Fibroblast of the conjunctiva (primary cell): ENCODE results near the gene LBHD2.

Source experiments
- DNase-seq: peaks from one replicate; pipeline ENCODE4 v3.0.0-alpha.2; 2010; ENCODE audit warnings: low read depth

The LBHD2 gene

DNA sequence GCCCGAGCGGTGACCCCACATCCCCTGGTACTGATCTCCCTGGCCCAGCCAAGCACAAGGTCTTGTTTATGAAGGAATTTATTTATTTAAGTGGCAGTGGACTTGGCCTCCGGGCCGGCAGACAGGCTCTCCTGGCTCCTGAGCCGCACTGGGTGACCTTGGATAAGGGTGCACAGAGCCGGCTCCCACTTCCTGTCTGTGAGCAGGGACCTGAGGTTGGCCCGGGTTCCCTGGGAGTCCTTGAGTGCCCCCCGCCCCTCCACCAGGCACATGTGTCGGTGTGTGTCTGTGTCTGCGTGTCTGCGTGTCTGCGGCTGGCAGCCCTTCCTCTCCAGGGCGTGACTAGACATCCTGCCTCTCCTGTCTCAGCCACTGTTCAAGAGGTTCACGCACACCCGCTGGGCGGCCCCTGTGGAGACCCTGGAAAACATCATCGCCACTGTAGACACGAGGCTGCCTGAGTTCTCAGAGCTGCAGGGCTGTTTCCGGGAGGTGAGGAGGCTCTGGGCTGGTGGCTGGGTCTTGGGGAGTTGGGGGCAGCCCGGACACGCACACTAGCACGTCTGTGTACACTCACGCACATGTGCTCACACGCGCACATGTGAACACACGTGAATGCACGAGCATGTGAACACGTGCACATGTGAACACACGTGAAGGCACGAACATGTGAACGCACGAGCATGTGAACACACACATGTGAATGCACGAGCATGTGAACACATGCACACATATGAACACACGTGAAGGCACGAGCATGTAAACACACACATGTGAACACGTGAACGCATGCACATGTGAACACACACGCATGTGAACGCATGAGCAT, 48.6 kb downstream of the LBHD2 start:
- no peak for DNase-seq

DNA sequence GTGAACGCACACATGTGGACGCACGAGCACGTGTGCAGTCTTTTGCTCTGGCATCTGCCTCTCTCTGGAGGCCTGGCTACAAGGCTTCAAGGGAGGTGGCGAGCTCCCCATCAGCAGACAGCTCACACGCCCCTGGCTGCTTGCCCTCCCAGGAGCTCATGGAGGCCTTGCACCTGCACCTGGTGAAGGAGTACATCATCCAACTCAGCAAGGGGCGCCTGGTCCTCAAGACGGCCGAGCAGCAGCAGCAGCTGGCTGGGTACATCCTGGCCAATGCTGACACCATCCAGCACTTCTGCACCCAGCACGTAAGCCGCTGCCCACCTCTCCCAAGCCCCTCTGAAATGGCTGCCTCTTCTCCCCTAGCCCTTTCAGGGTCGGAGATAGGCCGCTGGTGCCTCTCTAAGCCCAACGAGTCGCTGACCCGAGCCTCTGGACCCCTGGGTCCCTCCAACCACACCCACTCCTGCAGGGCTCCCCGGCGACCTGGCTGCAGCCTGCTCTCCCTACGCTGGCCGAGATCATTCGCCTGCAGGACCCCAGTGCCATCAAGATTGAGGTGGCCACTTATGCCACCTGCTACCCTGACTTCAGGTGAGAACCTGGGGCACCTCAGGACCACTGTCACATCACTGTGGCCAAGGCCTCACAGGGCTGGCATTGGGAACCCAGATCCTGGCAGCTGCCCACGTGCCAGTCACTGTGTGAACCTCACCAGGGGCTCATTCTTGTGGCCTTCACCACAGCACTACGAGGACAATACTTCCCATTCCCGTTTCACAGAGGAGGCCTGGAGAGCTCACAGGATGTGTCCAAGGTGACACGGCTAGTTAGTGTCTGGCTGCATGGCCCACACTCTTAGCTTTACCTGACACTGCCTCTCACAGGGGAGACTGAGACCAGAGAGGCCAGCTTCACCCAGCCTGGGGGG, 49.5 kb downstream of the LBHD2 start:
- DNase-seq, result no peak

DNA sequence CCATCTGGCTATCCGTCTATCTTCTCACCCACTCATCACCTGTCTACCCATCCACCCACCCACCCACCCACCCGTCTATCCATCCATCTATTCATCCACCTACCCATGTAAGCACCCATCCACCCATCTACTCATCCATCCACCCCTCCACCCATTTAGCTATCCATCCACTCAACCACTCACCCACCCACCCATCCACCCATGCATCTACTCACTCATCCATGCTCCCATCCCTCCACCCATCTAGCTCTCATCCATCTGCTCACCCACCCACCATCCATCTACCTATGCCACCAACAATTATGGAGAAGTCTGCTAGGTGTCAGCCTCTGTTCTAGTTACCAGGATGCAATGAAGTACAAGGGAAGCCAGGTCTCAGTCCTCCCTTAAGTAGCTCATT, 50.4 kb downstream of the LBHD2 start:
- DNase-seq, result no peak

DNA sequence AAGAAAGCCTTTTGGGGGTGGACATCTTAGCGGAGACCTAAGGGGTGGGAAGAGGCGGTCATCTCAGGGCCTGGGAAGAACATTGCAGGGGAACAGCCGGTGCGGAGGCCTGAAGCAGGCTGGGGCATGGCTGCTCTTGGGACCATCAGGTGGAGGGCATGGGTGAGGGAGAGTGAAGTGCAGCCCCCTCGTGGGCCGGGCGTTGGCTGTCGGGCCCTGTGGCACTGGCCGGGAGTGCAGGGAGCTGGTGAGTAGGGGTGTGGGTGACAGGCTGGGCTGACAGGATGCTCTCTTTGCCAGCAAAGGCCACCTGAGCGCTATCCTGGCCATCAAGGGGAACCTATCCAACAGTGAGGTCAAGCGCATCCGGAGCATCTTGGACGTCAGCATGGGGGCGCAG, 50.9 kb downstream of the LBHD2 start:
- DNase-seq, result no peak

DNA sequence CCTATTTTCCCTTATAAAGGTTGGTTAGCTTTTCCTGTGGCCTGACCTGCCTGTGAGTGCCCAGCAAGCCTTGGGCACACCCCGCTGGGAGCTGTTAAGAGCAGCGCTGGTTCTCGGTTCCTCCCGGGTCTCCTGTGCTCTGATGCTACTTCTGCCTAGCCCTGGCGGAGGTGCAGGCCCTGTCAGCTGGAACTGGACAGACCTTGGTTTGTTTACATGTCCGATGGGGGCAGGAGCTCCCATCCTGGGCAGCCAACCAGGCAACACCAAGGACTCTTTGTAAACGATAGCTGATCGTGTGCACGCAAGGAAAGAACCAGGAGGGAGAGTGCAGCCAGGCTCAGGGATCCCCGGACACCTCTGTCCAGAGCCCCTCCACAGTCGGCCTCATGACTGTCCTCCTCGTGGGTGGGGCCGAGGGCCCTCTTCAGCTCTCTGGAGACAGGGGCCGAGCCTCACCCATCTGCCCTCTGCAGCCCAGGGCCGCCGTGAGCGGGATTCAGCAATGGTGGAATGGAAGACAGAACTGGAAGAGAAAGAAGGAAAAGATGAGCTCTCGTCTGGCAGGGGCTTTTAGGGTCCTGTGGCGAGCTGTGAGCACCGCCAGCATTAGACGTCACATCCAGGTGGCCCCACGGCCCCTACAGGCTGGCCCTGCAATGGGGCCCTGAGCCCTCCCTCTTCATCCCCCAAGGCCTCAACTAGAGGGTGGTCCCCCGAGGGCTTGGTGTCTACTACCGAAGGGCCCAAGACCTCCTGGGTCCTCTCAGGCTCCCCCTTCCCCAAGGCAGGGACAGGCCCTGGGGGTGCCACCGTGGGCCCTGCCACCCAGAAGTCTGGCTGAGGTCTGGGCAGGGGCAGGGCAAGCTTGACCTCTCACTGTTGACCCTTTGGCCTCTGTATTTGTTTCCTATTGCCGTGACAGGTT, 51.6 kb downstream of the LBHD2 start:
- DNase-seq, result no peak

DNA sequence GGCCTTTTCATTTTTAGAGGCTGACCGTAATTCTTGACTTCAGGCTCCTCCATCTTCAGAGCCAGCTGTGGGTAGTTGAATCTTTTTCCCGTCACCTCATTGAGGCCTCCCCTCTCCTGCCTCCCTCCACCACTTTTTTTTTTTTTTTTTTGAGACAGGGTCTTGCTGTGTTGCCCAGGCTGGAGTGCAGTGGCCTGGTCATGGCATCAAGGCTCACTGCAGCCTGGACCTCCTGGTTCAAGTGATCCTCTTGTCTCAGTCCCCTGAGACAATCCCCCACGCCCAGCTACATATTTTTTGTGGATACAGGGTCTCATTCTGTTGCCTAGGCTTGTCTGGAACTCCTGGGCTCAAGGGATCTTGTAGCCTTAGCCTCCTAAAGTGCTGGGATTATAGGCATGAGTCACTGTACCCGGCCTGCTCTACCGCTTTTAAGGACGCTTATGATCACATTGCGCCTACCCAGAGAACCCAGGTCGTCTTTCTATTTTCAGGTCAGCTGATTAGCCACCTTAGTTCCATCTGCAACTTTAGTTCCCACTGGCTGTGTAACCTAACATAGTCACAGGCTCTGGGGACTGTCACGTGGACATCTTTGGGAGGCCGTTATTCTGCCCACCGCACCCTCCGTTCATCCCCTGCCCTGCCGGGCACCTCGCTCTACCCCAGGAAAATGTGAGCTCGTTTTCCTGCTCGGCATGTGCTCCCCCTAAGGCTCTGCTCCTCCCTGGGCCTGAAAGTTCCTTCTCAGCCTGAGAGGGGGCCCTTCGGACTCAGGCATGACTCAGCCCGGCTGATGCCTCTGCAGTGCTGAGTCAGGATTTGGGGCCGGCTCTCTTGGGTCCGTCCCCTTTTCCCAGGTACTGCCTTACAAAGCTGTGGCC, 52.6 kb downstream of the LBHD2 start:
- DNase-seq, result no peak

DNA sequence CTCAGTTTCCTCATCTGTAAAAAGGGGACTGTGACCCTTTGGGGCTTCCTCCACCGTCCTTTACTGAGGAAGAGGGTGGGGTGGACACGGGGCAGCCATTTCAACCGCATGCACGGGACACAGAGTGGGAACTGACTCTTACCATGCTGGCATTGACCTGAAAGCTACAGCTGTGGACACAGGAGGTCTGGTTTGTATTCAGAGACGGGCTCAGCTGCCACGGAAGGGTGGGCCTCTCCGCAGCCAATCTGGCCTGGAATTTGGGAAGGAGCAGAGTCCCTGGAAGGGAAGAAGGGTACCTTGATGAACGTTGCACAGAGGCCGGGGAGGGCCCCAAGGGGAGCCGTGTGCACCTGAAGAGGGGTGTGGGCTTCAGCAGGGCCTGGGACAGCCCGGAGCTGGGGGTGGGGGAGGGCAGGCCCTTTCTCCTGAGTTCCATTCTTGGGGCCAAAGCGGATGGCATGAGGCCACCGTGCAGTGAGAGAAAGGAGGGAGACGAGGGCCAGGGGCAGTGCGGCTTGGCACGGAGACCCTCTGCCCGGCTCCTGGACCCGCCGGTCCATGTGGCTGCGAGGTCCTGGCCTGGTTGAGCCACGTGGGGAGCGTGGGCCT, 53.8 kb downstream of the LBHD2 start:
- DNase-seq, result no peak

DNA sequence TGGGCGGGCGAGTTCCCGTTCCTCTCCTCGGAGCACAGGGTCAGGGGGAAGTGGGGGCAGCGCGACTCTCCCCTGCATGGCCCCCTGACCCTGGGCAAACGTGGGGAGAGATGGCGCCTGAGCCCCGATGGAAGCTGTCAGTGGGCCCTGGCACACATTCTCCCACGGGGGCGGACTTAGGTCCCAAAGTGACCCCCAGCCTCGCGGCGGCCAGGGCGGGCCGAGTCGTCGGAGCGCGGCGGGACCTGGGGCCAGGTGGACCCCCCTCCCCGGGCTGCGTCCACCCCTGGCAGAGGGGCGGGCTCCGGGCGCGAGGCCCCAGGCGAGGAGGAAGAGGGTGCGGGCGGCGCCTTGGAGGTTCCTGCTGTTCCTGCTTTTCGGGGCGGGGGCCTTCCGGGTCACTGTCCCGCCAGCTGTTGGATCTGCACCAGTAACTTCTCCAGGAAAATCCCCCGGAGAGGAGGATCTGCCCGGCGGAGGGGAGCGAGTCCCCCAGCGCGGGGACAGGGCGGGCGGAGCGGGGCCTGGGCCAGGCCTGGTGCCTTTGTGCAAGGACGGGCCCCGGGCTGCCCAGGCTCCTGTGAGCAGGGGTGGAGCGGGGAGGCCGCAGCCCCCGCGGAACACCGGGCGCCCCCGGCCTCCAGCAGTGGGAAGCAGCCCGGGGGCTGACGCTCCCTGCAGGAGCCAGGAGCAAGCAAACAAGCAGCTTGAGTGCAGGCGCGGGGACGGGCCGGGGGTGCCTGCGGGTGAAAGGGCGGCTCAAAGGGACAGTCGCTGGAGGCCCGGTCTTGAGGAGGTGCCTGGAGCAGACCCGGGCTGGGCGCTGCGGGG, 54.5 kb downstream of the LBHD2 start:
- no peak for DNase-seq

DNA sequence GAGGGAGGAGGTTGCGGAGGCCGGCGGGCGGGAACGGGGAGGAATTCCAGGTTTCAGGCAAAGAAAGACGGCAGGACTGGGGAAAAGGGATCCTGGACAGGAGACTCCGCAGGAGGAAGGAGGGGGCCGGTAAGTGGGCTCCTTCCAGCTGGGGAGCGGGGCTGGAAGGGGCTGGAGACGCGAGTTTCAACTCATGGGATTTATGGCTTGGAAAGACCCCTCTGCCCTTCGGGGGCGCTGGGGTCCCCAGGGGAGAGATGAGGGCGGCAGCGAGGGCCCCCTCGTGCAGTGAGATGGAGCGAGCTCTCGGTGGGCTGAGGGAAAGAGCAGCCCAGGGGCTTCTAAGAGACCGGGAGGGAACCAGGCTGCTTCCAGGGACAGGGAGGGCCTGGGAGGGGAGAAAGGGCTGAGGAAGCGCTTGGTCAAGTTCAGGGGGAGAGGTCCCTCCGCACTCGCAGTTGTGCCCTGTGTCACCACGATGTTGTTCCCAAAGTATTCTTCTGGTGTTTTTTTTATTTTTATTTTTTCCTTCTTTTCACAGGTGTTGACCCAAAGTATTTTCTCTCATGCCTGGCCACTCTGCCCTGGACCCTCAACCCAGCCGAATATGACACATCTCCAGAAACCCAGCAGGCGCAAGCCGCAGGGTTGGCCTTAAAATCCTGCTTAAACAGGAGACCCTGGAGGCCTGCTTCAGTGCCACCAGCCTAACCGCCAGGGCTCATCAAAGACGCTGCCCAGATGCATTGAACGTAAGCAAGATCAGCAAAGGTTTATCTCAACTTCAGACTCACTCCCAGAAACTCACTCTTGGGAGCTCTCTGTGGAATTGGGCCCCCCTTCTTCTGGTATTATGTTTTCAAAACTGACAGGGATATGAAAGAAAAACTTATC, 55.4 kb downstream of the LBHD2 start:
- no peak for DNase-seq
